SK-N-MC (cell line): ENCODE results near the gene CCL20.

Experiments used
- EZH2 ChIP-seq: fragments of 200-600 bp; sonication (generic); IDR thresholded peaks from one replicate; pipeline ENCODE4 v1.6.1; 2017; ENCODE audit warnings: antibody characterized with exemption
- FOXP2 ChIP-seq: optimal IDR thresholded peaks from 2 replicates; pipeline ENCODE3; 2011; ENCODE audit warnings: mild to moderate bottlenecking, moderate library complexity; ENCODE audit not compliant: insufficient read depth; ENCODE audit errors: extremely low read length, control extremely low read depth
- POLR2AphosphoS5 ChIP-seq: IDR thresholded peaks from 2 replicates; pipeline ENCODE4 v1.6.1; 2012; ENCODE audit warnings: mild to moderate bottlenecking, low read depth, low read length, borderline replicate concordance

- TF ChIP-seq POLR2AphosphoS5 (no peak), EZH2 (no peak), FOXP2 (no peak)
Observed at GRCh38 chr2:227767830-227768229, 45.8 kb upstream of the CCL20 start.
